Germinal center (tissue), 1 donor: Measurements from ENCODE around the gene GOLGA6B.
"Not testable (repeated sequence)": the region's sequence is repeated elsewhere in the genome, so short reads cannot be mapped to it uniquely, and the experiment has no call there.

Source experiments
- DNase-seq: peaks from one replicate; pipeline ENCODE4 v3.0.0; 2012; ENCODE audit warnings: mixed read lengths, low spot score

The GOLGA6B gene

GRCh38 chr15:72654397-72654796 is at the start of gene GOLGA6B:
Gene GOLGA6B (plus strand): TSS chr15:72654697. CDS start chr15:72654738, 41 bp downstream.
- not testable (repeated sequence) for DNase-seq

GRCh38 chr15:72604794-72605193 is 49.7 kb upstream of the GOLGA6B start:
- DNase-seq, result no peak

GRCh38 chr15:72608084-72608483 is 46.4 kb upstream of the GOLGA6B start:
- DNase-seq, result not testable (repeated sequence)

- no peak for DNase-seq
Measured at GRCh38 chr15:72609862-72610261, 44.6 kb upstream of the GOLGA6B start.

GRCh38 chr15:72612324-72612723 is 42.2 kb upstream of the GOLGA6B start:
- not testable (repeated sequence) for DNase-seq

- no peak for DNase-seq
Measured at GRCh38 chr15:72614810-72615532, 39.5 kb upstream of the GOLGA6B start.

- DNase-seq, result not testable (repeated sequence)
Measured at GRCh38 chr15:72615533-72616233, 38.8 kb upstream of the GOLGA6B start.

- DNase-seq, result no peak
Measured at GRCh38 chr15:72616491-72617210, 37.8 kb upstream of the GOLGA6B start.

- DNase-seq, result not testable (repeated sequence)
Measured at GRCh38 chr15:72623854-72624253, 30.6 kb upstream of the GOLGA6B start.

- DNase-seq, result not testable (repeated sequence)
Measured at GRCh38 chr15:72626153-72626552, 28.3 kb upstream of the GOLGA6B start.

GRCh38 chr15:72628249-72629067 is 26.0 kb upstream of the GOLGA6B start:
- DNase-seq, result not testable (repeated sequence)

- not testable (repeated sequence) for DNase-seq
Measured at GRCh38 chr15:72629068-72629570, 25.4 kb upstream of the GOLGA6B start.

- not testable (repeated sequence) for DNase-seq
Measured at GRCh38 chr15:72636519-72637282, 17.8 kb upstream of the GOLGA6B start.

- DNase-seq, result not testable (repeated sequence)
Measured at GRCh38 chr15:72639759-72640483, 14.6 kb upstream of the GOLGA6B start.

GRCh38 chr15:72642271-72642670 is 12.2 kb upstream of the GOLGA6B start:
- not testable (repeated sequence) for DNase-seq

GRCh38 chr15:72648631-72649253 is 5.8 kb upstream of the GOLGA6B start:
- not testable (repeated sequence) for DNase-seq

- not testable (repeated sequence) for DNase-seq
Measured at GRCh38 chr15:72656014-72656413, 1.5 kb downstream of the GOLGA6B start.

- DNase-seq, result not testable (repeated sequence)
Measured at GRCh38 chr15:72661081-72661480, 6.6 kb downstream of the GOLGA6B start.

- not testable (repeated sequence) for DNase-seq
Measured at GRCh38 chr15:72663931-72664330, 9.4 kb downstream of the GOLGA6B start.
